IPS-18c (cell line): ENCODE measurements around the gene PPP1R12B.
"Not testable (repeated sequence)": the region's sequence is repeated elsewhere in the genome, so short reads cannot be mapped to it uniquely, and the experiment has no call there.

Experiments used
- H3K4me3 ChIP-seq: 2 replicates; pipeline ENCODE4 v1.7.0; 2013; ENCODE audit warnings: low read depth, mild to moderate bottlenecking, low read length, moderate library complexity; ENCODE audit not compliant: insufficient read depth
- H3K9me3 ChIP-seq: one replicate; pipeline ENCODE4 v1.6.1; 2013; ENCODE audit warnings: mild to moderate bottlenecking, low read length, moderate library complexity; ENCODE audit not compliant: control insufficient read depth, insufficient read depth

PPP1R12B gene

DNA sequence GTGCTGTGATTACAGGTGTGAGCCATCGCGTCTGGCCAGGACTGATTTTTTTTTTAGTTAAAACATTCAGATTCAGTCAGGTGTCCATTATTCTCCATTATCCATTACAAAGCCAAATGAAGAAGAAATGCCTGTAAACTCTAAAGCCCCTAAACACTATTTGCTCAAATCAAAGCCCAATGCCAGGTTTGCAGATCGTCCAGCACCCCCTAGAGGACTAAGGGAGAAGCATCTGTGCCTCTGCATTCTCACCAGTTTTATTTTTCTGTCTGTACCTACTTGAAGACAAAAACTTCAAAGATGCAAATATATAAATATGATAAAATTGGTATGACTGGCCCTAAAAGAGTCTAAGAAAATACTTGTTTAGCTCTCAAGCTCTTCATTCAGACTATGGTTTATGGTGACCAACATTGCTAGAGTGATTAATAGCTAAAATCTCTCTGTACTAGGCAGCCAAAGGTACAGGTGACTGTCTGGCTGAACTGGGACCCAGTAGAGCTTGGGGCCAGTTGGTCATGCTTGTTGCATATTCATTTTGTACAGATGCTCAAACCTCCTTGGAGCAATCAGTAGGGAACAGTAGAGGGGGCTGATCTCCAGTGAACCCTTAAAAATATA lies 223.3 kb downstream of the PPP1R12B start:
- no peak overlapping the region for H3K4me3 ChIP-seq
- H3K9me3 ChIP-seq: no peaks in the 10 kb centered on the region

DNA sequence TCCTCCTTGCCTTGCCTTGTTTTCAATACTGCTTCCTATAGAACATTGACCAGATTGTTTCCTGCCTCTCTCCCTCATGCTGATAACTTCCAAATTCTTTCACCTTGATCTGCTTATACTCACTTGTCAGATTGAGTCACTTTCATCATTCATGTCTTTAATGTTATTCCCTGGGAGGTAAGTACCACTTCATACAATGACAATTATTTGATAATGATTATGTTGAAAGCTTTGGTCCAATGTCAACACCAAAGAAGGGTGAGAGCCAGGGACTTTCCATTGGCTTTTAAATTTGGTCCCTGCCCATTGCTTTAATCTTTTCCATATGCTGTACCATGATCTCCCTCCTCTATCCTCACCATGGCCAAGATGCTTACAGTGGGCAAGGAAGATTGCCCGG lies 224.4 kb downstream of the PPP1R12B start:
- H3K9me3 ChIP-seq: no peaks in the 10 kb centered on the region
- no peak overlapping the region for H3K4me3 ChIP-seq

DNA sequence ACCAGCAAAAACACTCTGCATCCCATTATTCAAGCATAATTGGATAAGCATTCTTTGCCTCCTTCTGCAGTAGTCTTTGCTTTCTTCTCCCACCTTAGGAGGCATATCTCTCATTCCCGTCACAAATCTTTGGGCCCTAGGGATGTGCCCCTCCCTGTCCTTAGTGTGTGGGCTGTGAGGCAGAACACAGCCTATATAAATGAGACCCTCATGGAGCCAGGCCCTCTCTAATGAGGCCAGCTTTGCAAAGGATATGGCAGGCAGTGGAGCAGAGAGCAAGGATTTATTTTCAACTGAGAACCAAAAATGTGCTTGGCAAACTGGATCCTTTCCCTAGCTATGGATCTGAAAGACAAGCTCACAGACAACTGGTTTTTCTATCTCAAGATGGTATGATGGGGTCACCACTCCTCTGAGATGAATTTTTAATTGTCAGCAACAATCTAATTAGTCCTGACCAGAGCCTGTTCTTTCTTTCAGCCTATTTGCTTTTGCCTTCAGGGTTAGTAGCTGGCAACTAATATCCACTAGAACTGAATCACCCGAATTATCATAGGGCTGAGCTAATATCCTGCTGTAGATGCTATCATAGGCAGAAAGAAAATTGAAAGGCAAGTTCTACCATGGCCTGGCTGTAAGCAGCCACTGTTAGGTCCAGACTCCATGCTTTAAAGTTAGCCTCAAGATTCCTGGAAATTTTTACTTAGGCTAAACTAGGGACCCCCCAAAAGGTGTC lies 227.6 kb downstream of the PPP1R12B start:
- Histone ChIP-seq H3K4me3 (no peak overlapping the region), H3K9me3 (no peaks in the 10 kb centered on the region)

DNA sequence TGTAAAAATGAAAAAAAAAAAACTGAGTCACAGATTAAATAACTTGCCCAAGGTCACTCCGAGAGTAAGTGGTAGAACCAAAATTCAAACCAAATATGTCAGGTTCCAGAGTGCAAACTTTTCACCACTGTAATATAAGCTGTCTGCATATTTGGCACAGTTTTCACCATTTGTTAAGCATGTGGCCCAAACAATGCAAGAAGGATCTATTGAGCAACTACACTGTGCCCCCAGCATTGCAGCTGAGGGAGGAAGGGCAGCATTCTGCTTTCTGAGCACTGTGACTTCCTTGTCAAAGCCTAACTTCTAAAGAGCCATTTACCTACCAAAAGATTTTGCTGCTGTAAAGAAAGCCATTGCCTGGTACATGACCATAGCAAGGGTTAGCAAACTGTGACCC lies 228.3 kb downstream of the PPP1R12B start:
- no peaks in the 10 kb centered on the region for H3K9me3 ChIP-seq
- no peak overlapping the region for H3K4me3 ChIP-seq

DNA sequence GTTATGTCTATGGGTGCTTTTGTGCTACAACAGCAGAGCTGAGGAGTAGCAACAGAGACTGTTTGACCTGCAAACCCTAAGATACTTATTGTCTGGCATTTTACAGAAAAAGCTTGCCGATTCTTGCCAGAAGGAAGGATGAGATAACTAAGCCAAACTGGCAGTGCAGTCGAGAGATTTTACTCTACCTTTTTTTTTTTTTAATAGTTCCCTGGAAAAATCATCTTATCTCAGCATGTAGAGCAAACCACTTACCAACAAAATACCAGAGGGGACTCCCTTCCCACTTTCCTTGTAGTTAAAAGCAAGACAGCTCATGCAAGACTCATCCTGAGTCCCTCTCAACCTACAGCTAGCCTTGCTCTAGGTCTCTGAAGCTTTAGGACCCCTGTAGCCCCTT lies 228.9 kb downstream of the PPP1R12B start:
- Histone ChIP-seq H3K4me3 (no peak overlapping the region), H3K9me3 (no peaks in the 10 kb centered on the region)

DNA sequence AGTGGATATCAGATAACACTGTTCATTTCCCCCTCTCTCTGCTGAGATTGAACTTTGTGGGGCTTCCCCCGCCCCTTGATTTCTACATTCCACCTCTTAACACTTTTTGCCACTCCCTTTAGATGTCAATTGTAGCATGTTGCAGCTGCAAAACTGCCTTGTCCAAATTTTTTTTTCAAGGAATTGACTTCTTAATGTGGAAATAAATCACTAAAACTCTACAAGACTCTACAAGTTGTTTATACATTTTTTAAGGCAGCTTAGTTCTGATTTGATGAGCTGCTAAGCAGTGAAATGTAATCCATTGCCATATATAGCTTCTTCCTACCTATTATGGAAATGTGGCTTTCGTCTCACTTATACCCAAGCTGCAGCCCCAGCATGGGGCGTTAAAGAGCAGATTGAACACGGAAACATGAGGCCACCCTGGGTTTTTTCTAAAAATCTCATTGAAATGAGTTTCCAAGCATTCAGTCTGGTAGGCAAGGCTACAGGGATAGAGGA lies 229.6 kb downstream of the PPP1R12B start:
- H3K4me3 ChIP-seq: no peak overlapping the region

DNA sequence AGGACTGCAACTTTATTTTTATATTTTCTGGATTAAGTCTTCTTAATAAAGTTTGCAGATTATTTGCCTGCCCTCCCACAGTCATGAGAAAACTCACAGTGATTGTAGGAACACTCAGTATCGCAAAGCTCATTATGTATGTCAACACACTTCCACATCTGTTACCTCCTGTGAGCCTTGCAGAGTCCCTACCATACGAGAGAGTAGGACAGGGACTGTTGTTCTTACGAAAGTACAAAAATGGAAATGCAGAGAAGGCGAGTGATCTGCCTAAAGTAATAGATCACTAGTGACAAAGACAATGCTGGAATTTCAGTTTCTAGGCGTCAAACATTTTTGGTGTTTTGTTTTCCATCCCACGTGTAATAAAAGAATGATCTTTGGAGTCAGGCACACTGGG lies 230.1 kb downstream of the PPP1R12B start:
- Histone ChIP-seq H3K4me3 (no peak overlapping the region), H3K9me3 (no peaks in the 10 kb centered on the region)

More for the DNA sequence above, 229.6 kb downstream of the PPP1R12B start:
- H3K9me3 ChIP-seq: no peaks in the 10 kb centered on the region

DNA sequence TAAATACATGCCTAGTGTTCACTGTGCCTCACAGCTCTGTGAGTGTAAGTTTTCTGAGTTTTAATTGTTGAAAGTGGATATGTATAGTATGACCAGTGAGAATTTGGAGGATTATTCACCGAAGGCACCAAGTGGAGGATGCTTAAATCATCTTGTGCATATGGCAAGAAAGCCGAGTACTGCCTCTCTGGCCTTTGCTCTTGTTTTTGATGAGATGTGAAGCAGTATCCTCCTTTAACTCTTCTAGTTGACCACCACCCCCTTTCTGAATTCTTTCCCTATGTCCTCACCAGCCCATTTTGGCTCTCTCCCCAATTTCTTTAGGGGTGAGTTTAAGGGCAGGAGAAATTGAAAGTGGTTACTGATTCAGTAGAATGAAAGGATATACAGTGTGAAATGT lies 231.3 kb downstream of the PPP1R12B start:
- H3K4me3 ChIP-seq: no peak overlapping the region
- H3K9me3 ChIP-seq: no peaks in the 10 kb centered on the region

DNA sequence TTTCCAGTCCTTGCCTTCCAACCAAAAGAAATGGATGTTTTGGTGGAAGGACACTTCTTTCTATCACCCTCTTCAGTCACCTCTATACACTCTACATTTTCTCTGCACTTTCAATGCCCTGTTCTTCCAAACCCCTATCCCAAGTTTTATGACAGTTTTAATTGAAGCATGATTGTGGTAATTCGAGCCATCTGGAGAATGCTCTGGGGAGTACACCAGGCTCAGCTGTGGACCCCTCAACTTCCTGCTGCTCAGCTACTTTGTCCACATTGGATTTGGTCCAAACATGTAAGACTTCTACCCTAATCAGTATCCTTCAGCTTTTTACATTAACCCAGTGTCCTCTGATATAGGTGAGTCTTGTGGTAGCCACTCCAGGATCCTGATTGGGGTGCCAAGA lies 232.1 kb downstream of the PPP1R12B start:
- Histone ChIP-seq H3K9me3 (no peaks in the 10 kb centered on the region), H3K4me3 (no peak overlapping the region)

DNA sequence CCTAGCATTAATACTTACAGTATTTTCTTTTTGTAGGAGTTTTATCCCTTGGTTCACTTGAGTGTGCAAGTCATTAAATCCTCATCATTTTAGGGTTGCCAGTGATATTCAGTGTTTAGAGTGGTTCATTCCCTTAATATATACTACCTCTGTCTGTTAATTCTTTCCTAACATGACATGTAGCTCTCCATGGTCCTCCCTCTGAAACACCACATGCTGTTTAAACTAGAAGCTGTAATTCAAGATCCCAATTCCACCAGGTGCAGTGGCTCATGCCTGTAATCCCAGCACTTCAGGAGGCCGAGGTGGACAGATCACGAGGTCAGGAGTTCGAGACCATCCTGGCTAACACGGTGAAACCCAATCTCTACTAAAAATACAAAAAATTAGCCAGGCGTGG lies 233.9 kb downstream of the PPP1R12B start:
- not testable (repeated sequence) for H3K4me3 ChIP-seq, H3K9me3 ChIP-seq

DNA sequence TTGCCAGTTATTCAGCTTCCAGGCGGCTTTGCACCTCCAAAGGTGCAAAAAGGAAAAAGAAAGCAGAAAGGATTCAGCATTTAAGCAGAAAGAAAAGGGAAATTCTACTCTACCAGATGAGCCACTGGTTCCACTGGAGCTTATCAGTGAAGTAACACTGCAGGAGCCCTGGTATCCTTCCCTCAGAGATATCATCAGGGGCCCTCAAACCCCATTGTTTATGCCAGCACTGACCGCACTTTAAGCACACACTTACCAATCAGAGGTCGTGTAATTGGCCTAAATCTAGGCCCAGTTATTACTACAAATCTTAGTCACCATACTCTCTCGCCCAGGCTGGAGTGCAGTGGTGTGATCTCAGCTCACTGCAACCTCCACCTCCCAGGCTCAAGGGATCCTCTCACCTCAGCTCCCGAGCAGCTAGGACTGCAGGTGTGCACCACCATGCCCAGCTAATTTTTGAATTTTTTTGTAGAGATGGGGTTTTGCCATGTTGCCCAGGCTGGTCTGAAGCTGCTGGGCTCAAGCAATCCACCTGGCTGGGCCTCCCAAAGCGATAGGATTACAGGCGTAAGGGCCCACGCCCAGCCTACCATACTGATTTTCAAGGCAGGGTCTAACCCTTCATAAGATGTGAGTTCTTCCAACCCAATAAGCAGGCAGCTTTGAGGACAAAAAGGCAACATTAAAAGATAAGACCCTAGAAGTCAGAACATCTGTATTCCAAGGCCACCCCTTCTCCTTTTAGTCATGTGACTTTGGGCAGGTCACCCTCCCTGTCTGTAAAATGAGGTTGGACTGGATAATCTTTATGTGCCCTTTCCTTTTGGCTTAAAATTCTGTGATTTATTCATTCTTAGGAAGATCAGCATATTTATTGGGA lies 236.4 kb downstream of the PPP1R12B start:
- no peak overlapping the region for H3K4me3 ChIP-seq
- no peaks in the 10 kb centered on the region for H3K9me3 ChIP-seq

DNA sequence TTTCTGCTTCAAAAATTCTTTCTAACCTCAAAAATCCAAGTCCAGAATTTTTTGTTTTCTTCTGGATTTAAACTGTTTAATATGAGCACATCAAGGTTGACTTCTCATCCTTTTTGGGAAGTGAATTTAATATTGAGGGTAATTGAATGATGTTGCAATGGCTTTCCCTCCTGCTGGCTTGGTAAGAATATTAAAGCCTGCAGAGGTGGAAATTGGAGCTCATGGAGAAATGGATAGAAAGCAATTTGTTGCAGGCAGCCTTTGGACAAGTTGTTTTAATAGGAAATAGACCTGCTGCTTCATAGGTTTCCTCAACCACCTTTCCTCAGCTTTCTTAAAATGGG lies 237.1 kb downstream of the PPP1R12B start:
- H3K4me3 ChIP-seq: no peak overlapping the region
- H3K9me3 ChIP-seq: no peaks in the 10 kb centered on the region

DNA sequence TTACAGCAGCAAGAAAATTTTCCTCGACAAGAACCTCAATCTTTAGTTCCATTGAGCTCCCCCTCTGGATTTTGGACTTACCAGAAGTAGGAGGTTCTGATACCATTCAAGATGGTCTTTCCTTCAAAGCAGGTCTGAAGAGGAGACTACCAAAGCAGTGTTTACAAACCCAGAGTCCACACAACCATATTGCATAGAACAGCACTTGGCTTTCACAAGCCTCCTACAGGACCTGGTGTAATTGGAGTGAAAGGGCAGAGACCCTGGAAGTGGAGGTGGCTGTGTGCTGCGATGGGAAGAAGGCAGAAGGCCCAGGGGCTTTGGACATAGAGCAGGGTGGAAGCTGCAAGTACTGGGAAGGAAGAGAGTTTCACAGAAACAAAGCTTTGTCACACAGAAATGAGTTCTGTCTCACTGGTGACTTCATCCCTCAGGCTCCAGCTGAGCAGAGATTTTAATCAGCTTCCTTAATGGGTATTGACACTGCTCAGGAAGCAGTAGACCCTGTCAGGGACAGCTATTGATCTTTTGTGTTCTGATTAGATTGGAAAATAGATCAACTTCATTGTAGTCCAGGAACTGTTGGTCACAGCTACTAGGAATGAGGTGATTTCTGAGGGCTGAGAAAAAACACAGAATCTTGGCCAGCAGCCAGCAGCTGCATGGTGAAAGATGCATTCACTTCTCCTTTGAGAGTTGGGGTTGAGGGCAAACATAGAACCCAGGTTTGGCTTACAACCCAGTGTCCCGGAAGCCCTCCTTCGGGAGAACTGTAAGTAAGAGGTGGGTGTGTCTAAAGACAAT lies 237.7 kb downstream of the PPP1R12B start:
- H3K4me3 ChIP-seq: no peak overlapping the region
- H3K9me3 ChIP-seq: no peaks in the 10 kb centered on the region

DNA sequence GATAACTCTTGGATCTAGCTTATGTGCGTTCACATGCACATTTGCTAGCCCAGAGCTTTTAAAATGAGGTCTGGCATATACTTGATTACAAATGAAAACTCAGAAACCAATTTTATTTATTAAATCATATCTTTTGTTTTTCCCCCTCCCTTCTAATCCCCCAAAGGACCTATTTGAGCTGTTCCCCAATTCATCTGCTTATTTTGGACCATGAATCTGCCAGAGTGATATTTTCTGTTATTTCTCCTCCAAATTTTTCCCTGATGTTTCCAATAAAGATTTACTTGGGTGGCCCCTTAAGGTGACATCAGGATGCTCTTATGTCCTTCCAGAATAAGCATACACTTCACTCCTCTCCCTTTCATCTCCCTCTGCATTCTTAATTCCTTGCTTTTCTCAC lies 238.4 kb downstream of the PPP1R12B start:
- Histone ChIP-seq H3K4me3 (no peak overlapping the region), H3K9me3 (peaks cover 1% of the 10 kb centered on the region)

DNA sequence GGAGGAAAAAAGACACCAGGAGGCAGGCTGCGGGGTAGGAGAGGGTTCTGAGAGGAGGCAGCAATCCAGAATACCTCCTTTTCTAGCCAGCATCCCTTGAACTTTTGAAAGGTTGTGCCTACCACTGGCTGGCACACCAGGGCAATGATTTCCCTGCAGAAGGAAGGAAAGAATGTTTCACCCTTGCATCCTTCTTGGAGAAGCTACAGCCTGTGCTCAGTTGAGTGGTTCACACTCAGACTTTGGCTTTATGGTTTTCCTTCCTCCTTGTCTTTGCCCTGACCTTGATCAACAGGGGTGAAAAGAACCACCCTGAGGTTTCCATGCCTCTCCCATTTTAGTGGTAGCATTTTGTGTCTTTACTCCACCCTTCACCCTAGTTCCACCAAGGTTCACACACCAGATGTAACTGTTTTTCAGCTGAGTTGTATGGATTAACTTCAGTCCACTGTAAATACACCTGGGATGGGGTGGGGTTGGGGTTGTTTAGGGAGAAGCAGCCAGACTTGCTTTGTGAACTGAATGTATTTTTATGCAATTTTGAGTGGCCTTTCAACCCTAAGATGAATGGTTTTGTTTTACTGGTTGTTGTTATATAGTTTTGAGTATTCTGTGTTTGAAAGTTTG lies 239.5 kb downstream of the PPP1R12B start:
- Histone ChIP-seq H3K4me3 (no peak overlapping the region), H3K9me3 (peaks cover 2% of the 10 kb centered on the region)

DNA sequence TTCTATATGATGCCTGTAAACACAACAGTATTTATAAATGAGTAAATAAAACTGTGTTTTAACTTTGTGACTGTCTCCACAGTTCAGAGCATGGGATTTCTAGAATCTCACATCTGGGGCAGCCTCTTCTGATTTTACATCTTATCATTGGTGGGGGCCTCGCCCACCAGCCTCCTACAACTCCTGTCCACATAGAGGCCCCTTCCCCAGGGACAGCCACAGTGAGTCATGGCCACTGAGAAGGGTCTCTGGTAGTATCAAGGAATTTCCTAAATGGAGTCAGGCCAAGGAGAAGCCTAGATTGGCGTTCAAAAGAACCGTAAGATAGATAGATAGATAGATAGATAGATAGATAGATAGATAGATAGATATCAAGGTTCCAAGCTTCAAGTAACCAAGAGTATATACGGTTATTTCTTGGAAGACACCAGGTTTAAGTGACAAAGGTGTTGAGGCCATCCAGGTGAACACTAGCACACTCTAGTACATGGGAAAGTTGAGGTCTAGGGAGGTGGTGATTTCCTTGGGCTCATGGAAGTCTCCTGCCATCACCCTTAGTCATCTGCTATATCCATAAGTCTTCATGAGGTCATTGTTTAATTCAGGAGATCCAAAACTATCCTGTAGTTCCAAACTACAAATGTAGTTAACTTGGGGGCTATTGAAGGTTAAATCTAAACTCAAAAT lies 240.1 kb downstream of the PPP1R12B start:
- Histone ChIP-seq H3K9me3 (peaks cover 2% of the 10 kb centered on the region), H3K4me3 (no peak overlapping the region)
